GM06990 (cell line): ENCODE results near the gene SPI1.

Source experiments
- DNase-seq: peaks from one replicate; pipeline ENCODE4 v3.0.0-alpha.2; 2011; ENCODE audit not compliant: insufficient read length; ENCODE audit errors: extremely low read depth
- H3K27me3 ChIP-seq: replicated peaks from 2 replicates; pipeline ENCODE4 v1.6.0; 2011; ENCODE audit warnings: low read length; ENCODE audit not compliant: control insufficient read depth, insufficient read depth
- H3K36me3 ChIP-seq: 2 replicates; pipeline ENCODE4 v1.5.1; 2011; ENCODE audit warnings: low read length; ENCODE audit not compliant: control insufficient read depth, insufficient read depth
- H3K4me3 ChIP-seq: replicated peaks from 2 replicates; pipeline ENCODE4 v1.5.1; 2011; ENCODE audit warnings: low read depth, mild to moderate bottlenecking, control low read depth, low read length
- CTCF ChIP-seq: IDR thresholded peaks from 2 replicates; pipeline ENCODE4 v1.5.1; 2011; ENCODE audit warnings: low read length, control low read depth, mild to moderate bottlenecking, inconsistent platforms; ENCODE audit not compliant: insufficient read depth, poor library complexity, severe bottlenecking

The SPI1 gene

GRCh38 chr11:47351156-47352126 is 26.9 kb downstream of the SPI1 start:
- DNase-seq = no peak
- Histone ChIP-seq H3K27me3 (no peaks in the 10 kb centered on the region), H3K4me3 (no peak overlapping the region), H3K36me3 (peaks cover 2% of the 10 kb centered on the region)
- TF ChIP-seq CTCF = no peak

- no peak overlapping the region for H3K4me3 ChIP-seq
- no peaks in the 10 kb centered on the region for H3K27me3 ChIP-seq
- no peaks in the 10 kb centered on the region for H3K36me3 ChIP-seq
- TF ChIP-seq CTCF = no peak
- no peak for DNase-seq
These were observed 28.0 kb downstream of the SPI1 start for GRCh38 chr11:47350315-47350714.

- no peak for DNase-seq
- Histone ChIP-seq H3K4me3 (no peak overlapping the region), H3K27me3 (no peaks in the 10 kb centered on the region), H3K36me3 (no peaks in the 10 kb centered on the region)
- no peak for TF ChIP-seq CTCF
These were observed 28.7 kb downstream of the SPI1 start for GRCh38 chr11:47349521-47350095.

- no peaks in the 10 kb centered on the region for H3K36me3 ChIP-seq
- no peak overlapping the region for H3K4me3 ChIP-seq
- no peak for DNase-seq
- peak; percentile 27 for TF ChIP-seq CTCF
- no peaks in the 10 kb centered on the region for H3K27me3 ChIP-seq
These were observed 29.5 kb downstream of the SPI1 start for GRCh38 chr11:47348859-47349258.

- Histone ChIP-seq H3K4me3 (no peak overlapping the region), H3K36me3 (no peaks in the 10 kb centered on the region), H3K27me3 (no peaks in the 10 kb centered on the region)
- no peak for TF ChIP-seq CTCF
- no peak for DNase-seq
These were observed 30.1 kb downstream of the SPI1 start for GRCh38 chr11:47348131-47348802.
